ENCODE data around the gene ERP44.
"Not testable (repeated sequence)": the region's sequence is repeated elsewhere in the genome, so short reads cannot be mapped to it uniquely, and the experiment has no call there.

- TF ChIP-seq SIN3A (IDR thresholded peaks at IDR 0.05; ENCODE audit: borderline replicate concordance, low read depth, low read length); SMC3 (IDR thresholded peaks at IDR 0.05; ENCODE audit: low read depth, low read length); CTCF (IDR thresholded peaks at IDR 0.05); USF2 (IDR thresholded peaks at IDR 0.05; ENCODE audit: borderline replicate concordance, low read depth, low read length); GATA2 (CRISPR knock-in tag; IDR thresholded peaks at IDR 0.05); MXI1 (IDR thresholded peaks at IDR 0.05; ENCODE audit: low read depth, low read length); JUND (IDR thresholded peaks at IDR 0.05); YY1 (IDR thresholded peaks at IDR 0.05; ENCODE audit: low read depth); EP300 (IDR thresholded peaks at IDR 0.05; ENCODE audit: borderline replicate concordance in 1 of 2, low read depth in 1 of 2, low read length in 1 of 2); POLR2AphosphoS5 (IDR thresholded peaks at IDR 0.05; ENCODE audit: low read depth, low read length): not testable (repeated sequence)
These were observed 46.6 kb upstream of the ERP44 start for GRCh38 chr9:100145167-100145934.

All from SK-N-SH (cell line).